Large intestine (tissue), 3 donors: Measurements from ENCODE around the gene TNFAIP8. TPM values are rescaled to one million over a fixed set of nuclear protein-coding genes. Genes with fewer than 3 reads are reported as not detected.
"Not testable (repeated sequence)": the region's sequence is repeated elsewhere in the genome, so short reads cannot be mapped to it uniquely, and the experiment has no call there.

ENCODE experiments used
- DNase-seq, 2 donors: peaks; one replicate each; pipeline versions ENCODE4 v3.0.0 to v3.0.0-alpha.2; 2013
- H3K27ac ChIP-seq: one replicate; pipeline ENCODE4 v1.5.1; 2013; ENCODE audit warnings: low read length
- H3K27me3 ChIP-seq: 2 replicates; pipeline ENCODE4 v1.6.1; 2013; ENCODE audit warnings: low read length; ENCODE audit not compliant: control insufficient read depth, insufficient read depth
- H3K36me3 ChIP-seq: 2 replicates; pipeline ENCODE4 v1.6.1; 2013; ENCODE audit warnings: low read length; ENCODE audit not compliant: control insufficient read depth, insufficient read depth
- H3K4me1 ChIP-seq: one replicate; pipeline ENCODE4 v1.6.1; 2013; ENCODE audit warnings: low read length; ENCODE audit not compliant: control insufficient read depth, insufficient read depth
- H3K4me3 ChIP-seq: one replicate; pipeline ENCODE4 v1.5.1; 2013; ENCODE audit warnings: low read length
- H3K9me3 ChIP-seq: one replicate; pipeline ENCODE4 v1.6.1; 2013; ENCODE audit warnings: mild to moderate bottlenecking, low read depth, low read length, moderate library complexity; ENCODE audit not compliant: control insufficient read depth
- WGBS: methylation state at CpG from one replicate; pipeline ENCODE4 v1.1.5; 2013; ENCODE audit warnings: low lambda C conversion rate; ENCODE audit not compliant: insufficient coverage; 5-methylcytosine and 5-hydroxymethylcytosine counted together
- polyA plus RNA-seq: library from polyadenylated mRNA; unstranded; fragments of 120-200 nt; gene quantifications from one replicate; pipeline ENCODE4 v1.2.1, GENCODE V29; 2013

TNFAIP8 gene
- polyA plus RNA-seq, 1 donor = 17.1 TPM

DNA sequence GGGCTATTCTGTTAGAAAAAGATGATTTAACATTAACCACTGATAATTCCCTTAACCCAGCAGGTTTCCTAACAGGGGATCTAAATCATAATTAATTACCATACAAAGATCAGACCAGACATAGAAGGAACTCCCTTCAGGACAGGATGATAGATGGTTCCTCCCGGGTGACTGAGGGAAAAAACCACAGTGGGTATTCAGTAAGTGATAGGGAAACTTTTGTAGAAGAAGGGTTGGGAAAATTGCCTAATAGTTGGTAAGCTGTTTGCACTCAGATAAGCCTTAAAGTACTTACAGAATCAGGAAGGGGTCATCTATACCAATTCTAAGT is 82.7 kb downstream of the TNFAIP8 start:
- not testable (repeated sequence) for H3K27me3 ChIP-seq, H3K9me3 ChIP-seq, H3K36me3 ChIP-seq, H3K27ac ChIP-seq, DNase-seq, H3K4me1 ChIP-seq, H3K4me3 ChIP-seq
- no CpG with 5 or more reads among the region's 1 CpG for WGBS

DNA sequence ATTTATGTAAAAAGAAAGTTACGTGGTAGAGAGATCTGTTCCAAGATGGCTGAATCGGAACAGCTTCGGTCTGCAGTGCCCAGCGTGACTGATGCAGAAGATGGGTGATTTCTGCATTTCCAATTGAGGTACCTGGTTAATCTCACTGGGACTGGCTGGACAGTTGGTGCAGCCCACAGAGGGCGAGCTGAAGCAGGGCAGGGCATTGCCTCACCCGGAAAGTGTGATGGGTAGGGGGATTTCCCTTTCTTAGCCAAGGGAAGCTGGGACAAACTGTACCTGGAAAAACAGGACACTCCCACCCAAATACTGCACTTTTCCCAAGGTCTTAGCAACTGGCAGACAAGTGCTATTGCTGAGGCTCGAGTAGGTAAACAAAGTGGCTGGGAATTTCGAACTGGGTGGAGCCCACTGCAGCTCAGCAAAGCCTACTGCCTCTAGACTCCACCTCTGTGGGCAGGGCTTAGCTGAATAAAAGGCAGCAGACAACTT is 83.4 kb downstream of the TNFAIP8 start:
- H3K27me3 ChIP-seq = no peaks in the 10 kb centered on the region
- peak in 1 of 2 donors; percentile 14 for DNase-seq
- no peak overlapping the region for H3K27ac ChIP-seq
- no peak overlapping the region for H3K4me3 ChIP-seq
- H3K36me3 ChIP-seq = no peaks in the 10 kb centered on the region
- H3K4me1 ChIP-seq = no peaks in the 10 kb centered on the region
- WGBS = 60% methylated on average over 1 of the region's 8 CpGs
- no peaks in the 10 kb centered on the region for H3K9me3 ChIP-seq

DNA sequence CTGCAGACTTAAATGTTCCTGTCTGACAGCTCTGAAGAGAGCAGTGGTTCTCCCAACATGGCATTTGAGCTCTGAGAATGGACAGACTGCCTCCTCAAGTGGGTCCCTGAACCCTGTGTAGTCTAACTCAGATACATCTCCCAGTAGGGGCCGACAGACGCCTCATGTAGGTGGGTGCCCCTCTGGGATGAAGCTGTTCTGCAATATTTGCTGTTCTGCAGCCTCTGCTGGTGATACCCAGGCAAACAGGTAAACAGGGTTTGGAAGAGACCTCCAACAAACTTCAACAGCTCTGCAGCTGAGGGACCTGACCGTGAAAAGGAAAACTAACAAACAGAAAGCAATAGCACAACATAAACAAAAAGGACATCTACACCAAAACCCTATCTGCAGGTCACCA is 83.8 kb downstream of the TNFAIP8 start:
- no CpG with 5 or more reads among the region's 3 CpGs for WGBS
- H3K27me3 ChIP-seq, H3K36me3 ChIP-seq, DNase-seq, H3K27ac ChIP-seq, H3K4me3 ChIP-seq, H3K9me3 ChIP-seq, H3K4me1 ChIP-seq: not testable (repeated sequence)

DNA sequence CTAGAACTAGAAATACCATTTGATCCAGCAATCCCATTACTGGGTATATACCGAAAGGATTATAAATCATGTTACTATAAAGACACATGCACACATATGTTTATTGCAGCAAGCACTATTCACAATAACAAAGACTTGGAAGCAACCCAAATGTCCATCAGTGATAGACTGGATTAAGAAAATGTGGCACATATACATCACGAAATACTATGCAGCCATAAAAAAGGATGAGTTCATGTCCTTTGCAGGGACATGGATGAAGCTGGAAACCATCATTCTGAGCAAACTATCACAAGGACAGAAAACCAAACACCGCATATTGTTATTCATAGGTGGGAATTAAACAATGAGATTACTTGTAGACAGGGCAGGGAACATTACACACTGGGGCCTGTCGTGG is 88.8 kb downstream of the TNFAIP8 start:
- not testable (repeated sequence) for H3K27ac ChIP-seq, H3K4me1 ChIP-seq, H3K36me3 ChIP-seq, H3K9me3 ChIP-seq, H3K27me3 ChIP-seq, DNase-seq, H3K4me3 ChIP-seq
- WGBS = no CpG with 5 or more reads among the region's 4 CpGs

DNA sequence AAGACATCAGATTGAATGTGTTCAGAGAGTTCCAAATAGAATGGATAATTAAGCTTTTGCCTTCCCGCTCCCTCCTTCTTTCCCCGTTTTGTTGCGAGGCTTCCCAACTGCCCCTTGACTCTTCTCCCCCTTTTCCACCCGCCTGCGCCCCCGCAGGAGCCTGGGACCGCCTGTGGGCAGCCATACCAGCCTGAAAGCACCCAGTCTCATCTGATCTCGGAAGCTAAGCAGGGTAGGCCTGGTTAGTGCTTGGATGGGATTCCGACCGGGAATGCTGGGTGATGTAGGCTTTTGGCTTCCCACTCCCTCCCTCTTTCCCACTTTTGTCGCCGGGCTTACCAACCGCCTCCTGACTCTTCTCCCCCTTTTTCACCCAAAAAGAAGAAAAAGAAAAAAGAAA is 89.7 kb downstream of the TNFAIP8 start:
- Histone ChIP-seq H3K36me3 (no peaks in the 10 kb centered on the region), H3K4me3 (no peak overlapping the region), H3K27ac (no peak overlapping the region), H3K27me3 (no peaks in the 10 kb centered on the region), H3K9me3 (peaks cover 5% of the 10 kb centered on the region), H3K4me1 (no peaks in the 10 kb centered on the region)
- DNase-seq = no peak
- 72% methylated on average over 3 of the region's 13 CpGs for WGBS

Other genes with a start within 250 kb of the TNFAIP8 start
- gene HSD17B4, start 96.5 kb downstream of the TNFAIP8 start, polyA plus RNA-seq = 135 TPM